PFSK-1 (cell line): ENCODE data around the gene IRF5.

Source experiments
- FOXP2 ChIP-seq: optimal IDR thresholded peaks from 2 replicates; pipeline ENCODE3; 2011; ENCODE audit warnings: borderline replicate concordance, control low read depth, inconsistent platforms; ENCODE audit not compliant: insufficient read depth; ENCODE audit errors: extremely low read length, extremely low read depth
- TF ChIP-seq, protein P1 (sequence below), 2 experiments: IDR thresholded peaks; 2 replicates each; pipeline versions ENCODE4 v1.6.1 to v1.8.0; 2011 to 2012; ENCODE audit warnings: low read depth in 2 of 2, low read length in 2 of 2, control low read depth in 1 of 2, inconsistent platforms in 1 of 2, mild to moderate bottlenecking in 1 of 2, moderate library complexity in 1 of 2; ENCODE audit not compliant: insufficient read depth in 1 of 2

DNA sequence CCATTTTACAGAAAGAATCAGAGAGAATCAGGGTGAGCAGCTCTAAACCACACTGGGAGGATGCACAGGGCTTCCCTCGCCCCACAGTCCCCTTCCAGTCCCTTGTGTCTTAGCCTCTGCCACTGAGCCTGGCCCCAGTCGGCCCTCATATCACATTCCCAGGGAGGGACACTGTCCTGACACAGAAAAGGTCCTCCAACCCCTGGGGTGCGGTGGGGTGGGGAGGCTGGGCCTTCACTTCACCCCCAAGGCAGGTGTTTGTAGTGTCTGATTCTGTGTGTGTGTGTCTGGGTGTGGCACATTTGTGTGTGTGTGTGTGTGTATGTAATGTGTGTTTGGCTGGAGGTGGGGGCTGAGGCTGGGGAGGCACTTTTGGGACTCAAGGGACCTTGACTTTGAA is 25.4 kb upstream of the IRF5 start:
- no peak for TF ChIP-seq FOXP2
- TF ChIP-seq, protein P1, sequence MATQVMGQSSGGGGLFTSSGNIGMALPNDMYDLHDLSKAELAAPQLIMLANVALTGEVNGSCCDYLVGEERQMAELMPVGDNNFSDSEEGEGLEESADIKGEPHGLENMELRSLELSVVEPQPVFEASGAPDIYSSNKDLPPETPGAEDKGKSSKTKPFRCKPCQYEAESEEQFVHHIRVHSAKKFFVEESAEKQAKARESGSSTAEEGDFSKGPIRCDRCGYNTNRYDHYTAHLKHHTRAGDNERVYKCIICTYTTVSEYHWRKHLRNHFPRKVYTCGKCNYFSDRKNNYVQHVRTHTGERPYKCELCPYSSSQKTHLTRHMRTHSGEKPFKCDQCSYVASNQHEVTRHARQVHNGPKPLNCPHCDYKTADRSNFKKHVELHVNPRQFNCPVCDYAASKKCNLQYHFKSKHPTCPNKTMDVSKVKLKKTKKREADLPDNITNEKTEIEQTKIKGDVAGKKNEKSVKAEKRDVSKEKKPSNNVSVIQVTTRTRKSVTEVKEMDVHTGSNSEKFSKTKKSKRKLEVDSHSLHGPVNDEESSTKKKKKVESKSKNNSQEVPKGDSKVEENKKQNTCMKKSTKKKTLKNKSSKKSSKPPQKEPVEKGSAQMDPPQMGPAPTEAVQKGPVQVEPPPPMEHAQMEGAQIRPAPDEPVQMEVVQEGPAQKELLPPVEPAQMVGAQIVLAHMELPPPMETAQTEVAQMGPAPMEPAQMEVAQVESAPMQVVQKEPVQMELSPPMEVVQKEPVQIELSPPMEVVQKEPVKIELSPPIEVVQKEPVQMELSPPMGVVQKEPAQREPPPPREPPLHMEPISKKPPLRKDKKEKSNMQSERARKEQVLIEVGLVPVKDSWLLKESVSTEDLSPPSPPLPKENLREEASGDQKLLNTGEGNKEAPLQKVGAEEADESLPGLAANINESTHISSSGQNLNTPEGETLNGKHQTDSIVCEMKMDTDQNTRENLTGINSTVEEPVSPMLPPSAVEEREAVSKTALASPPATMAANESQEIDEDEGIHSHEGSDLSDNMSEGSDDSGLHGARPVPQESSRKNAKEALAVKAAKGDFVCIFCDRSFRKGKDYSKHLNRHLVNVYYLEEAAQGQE (IDR thresholded peaks at IDR 0.05; ENCODE audit: insufficient read depth in 1 of 2, low read depth in 2 of 2, low read length in 2 of 2) = no peak
